PC-9 (cell line): ENCODE measurements around the gene FUT3.

Experiments
- CTCF ChIP-seq: fragments of 200-600 bp; sonication (generic); conservative IDR thresholded peaks from 2 replicates; pipeline ENCODE4 v1.6.1; 2017; ENCODE audit warnings: mixed run types, antibody characterized with exemption, mild to moderate bottlenecking, moderate library complexity
- EZH2 ChIP-seq: fragments of 200-600 bp; sonication (generic); IDR thresholded peaks from 2 replicates; pipeline ENCODE4 v1.8.0; 2017; ENCODE audit warnings: antibody characterized with exemption, low read depth

GRCh38 chr19:5806133-5806489 is 45.1 kb downstream of the FUT3 start:
- peak; percentile 41 for TF ChIP-seq CTCF
- no peak for TF ChIP-seq EZH2
